ENCODE results near the gene SERHL2.
"Not testable (repeated sequence)": the region's sequence is repeated elsewhere in the genome, so short reads cannot be mapped to it uniquely, and the experiment has no call there.

SERHL2 gene

GRCh38 chr22:42608823-42609361 is 55.1 kb downstream of the SERHL2 start:
- DNase-seq, result peak; percentile 55 to 68

- no peak for DNase-seq
Measured at GRCh38 chr22:42610186-42610585, 56.4 kb downstream of the SERHL2 start.

- DNase-seq, result no peak
Measured at GRCh38 chr22:42611051-42611450, 57.3 kb downstream of the SERHL2 start.

- no peak for DNase-seq
Measured at GRCh38 chr22:42612336-42612735, 58.6 kb downstream of the SERHL2 start.

- no peak for DNase-seq
Measured at GRCh38 chr22:42613872-42614301, 60.1 kb downstream of the SERHL2 start.

GRCh38 chr22:42614312-42615091 is 60.7 kb downstream of the SERHL2 start, which contains the start of gene POLDIP3:
Gene POLDIP3 (minus strand): TSS chr22:42614883. CDS start chr22:42614857, 26 bp downstream.
- DNase-seq, result peak; percentile 96 to 98

GRCh38 chr22:42615092-42615859 is 61.5 kb downstream of the SERHL2 start:
- peak; percentile 63 to 98 for DNase-seq

- DNase-seq, result not testable (repeated sequence)
Measured at GRCh38 chr22:42615860-42616175, 62.1 kb downstream of the SERHL2 start.

- DNase-seq, result no peak
Measured at GRCh38 chr22:42617155-42617983, 63.6 kb downstream of the SERHL2 start.

GRCh38 chr22:42619261-42620063 is 65.7 kb downstream of the SERHL2 start:
- no peak for DNase-seq

GRCh38 chr22:42620084-42620483 is 66.3 kb downstream of the SERHL2 start:
- no peak for DNase-seq

- DNase-seq, result no peak
Measured at GRCh38 chr22:42621505-42622002, 67.8 kb downstream of the SERHL2 start.

- no peak for DNase-seq
Measured at GRCh38 chr22:42622061-42622710, 68.4 kb downstream of the SERHL2 start.

GRCh38 chr22:42623301-42623751 is 69.6 kb downstream of the SERHL2 start:
- DNase-seq, result no peak
